Adipose tissue (tissue), 3 donors: ENCODE results near the gene CYGB. TPM values are rescaled to one million over a fixed set of nuclear protein-coding genes. Genes with fewer than 3 reads are reported as not detected.

ENCODE experiments used
- H3K27ac ChIP-seq: one replicate; pipeline ENCODE4 v1.5.1; 2013; ENCODE audit warnings: low read depth, low read length
- WGBS, 3 donors: extraction: QIAGEN DNeasy Blood & Tissue Kit; methylation state at CpG; one replicate each; pipeline ENCODE4 v1.1.7; 2013; 5-methylcytosine and 5-hydroxymethylcytosine counted together
- polyA plus RNA-seq, 3 donors: library from polyadenylated mRNA; stranded (reverse); fragments of 200-250 nt; gene quantifications; one replicate each; pipeline ENCODE4 v1.2.3, GENCODE V29; 2013
- donor health status: healthy with polysubstance abuse.
- donor health status: Bipolar disorder and iron deficiency.
- donor health status: healthy.

CYGB gene
- polyA plus RNA-seq, 3 donors, result 8.4 to 77.6 (median 54.4) TPM

GRCh38 chr17:76556765-76557367 is 19.4 kb upstream of the CYGB start:
- WGBS, 3 donors, result 23 to 30% (median 28%) methylated on average over 30 of the region's 30 CpGs
- H3K27ac ChIP-seq, result peak overlapping the region; percentile 89

GRCh38 chr17:76554131-76554530 is 16.6 kb upstream of the CYGB start:
- H3K27ac ChIP-seq, result no peak overlapping the region
- WGBS, 3 donors, result 65 to 74% (median 72%) methylated on average over 6 of the region's 6 CpGs

GRCh38 chr17:76553178-76553908 is 15.8 kb upstream of the CYGB start:
- H3K27ac ChIP-seq, result no peak overlapping the region
- WGBS, 3 donors, result 66 to 94% (median 70%) methylated on average over 8 of the region's 8 CpGs

- WGBS, 3 donors, result 70 to 88% (median 80%) methylated on average over 4 of the region's 4 CpGs
- no peak overlapping the region for H3K27ac ChIP-seq
These were observed 14.2 kb upstream of the CYGB start for GRCh38 chr17:76551685-76552084.

GRCh38 chr17:76550712-76551615 is 13.5 kb upstream of the CYGB start:
- WGBS, 3 donors, result 35 to 48% (median 43%) methylated on average over 15 of the region's 15 CpGs
- no peak overlapping the region for H3K27ac ChIP-seq

GRCh38 chr17:76549539-76549938 is 12.0 kb upstream of the CYGB start:
- no peak overlapping the region for H3K27ac ChIP-seq
- 79 to 90% (median 84%) methylated on average over 7 of the region's 7 CpGs for WGBS, 3 donors

- 63 to 92% (median 83%) methylated on average over 9 of the region's 9 CpGs for WGBS, 3 donors
- no peak overlapping the region for H3K27ac ChIP-seq
These were observed 11.7 kb upstream of the CYGB start for GRCh38 chr17:76549215-76549518.

- 48 to 67% (median 61%) methylated on average over 9 of the region's 9 CpGs for WGBS, 3 donors
- H3K27ac ChIP-seq, result no peak overlapping the region
These were observed 11.1 kb upstream of the CYGB start for GRCh38 chr17:76548378-76549214.

- 84 to 91% (median 86%) methylated on average over 2 of the region's 2 CpGs for WGBS, 3 donors
These were observed 10.2 kb upstream of the CYGB start for GRCh38 chr17:76547642-76548202.

GRCh38 chr17:76547183-76547641 is 9.7 kb upstream of the CYGB start:
- WGBS, 3 donors, result 20 to 35% (median 33%) methylated on average over 3 of the region's 3 CpGs

More at GRCh38 chr17:76547642-76548202, 10.2 kb upstream of the CYGB start:
- no peak overlapping the region for H3K27ac ChIP-seq

GRCh38 chr17:76546556-76547182 is 9.2 kb upstream of the CYGB start:
- H3K27ac ChIP-seq, result no peak overlapping the region
- 25 to 69% (median 69%) methylated on average over 11 of the region's 11 CpGs for WGBS, 3 donors

More at GRCh38 chr17:76547183-76547641, 9.7 kb upstream of the CYGB start:
- H3K27ac ChIP-seq, result no peak overlapping the region

GRCh38 chr17:76545918-76546555 is 8.5 kb upstream of the CYGB start:
- WGBS, 3 donors, result 41 to 81% (median 75%) methylated on average over 13 of the region's 13 CpGs
- H3K27ac ChIP-seq, result no peak overlapping the region

- WGBS, 3 donors, result 28 to 59% (median 58%) methylated on average over 21 to 24 of the region's 24 CpGs
- no peak overlapping the region for H3K27ac ChIP-seq
These were observed 7.2 kb upstream of the CYGB start for GRCh38 chr17:76544546-76545365.

- H3K27ac ChIP-seq, result no peak overlapping the region
- 40 to 50% (median 50%) methylated on average over 22 of the region's 22 CpGs for WGBS, 3 donors
These were observed 6.5 kb upstream of the CYGB start for GRCh38 chr17:76543826-76544545.

- 82 to 90% (median 82%) methylated on average over 6 of the region's 6 CpGs for WGBS, 3 donors
- H3K27ac ChIP-seq, result no peak overlapping the region
These were observed 5.9 kb upstream of the CYGB start for GRCh38 chr17:76543482-76543825.

GRCh38 chr17:76542984-76543383 is 5.5 kb upstream of the CYGB start:
- H3K27ac ChIP-seq, result no peak overlapping the region
- 84 to 92% (median 92%) methylated on average over 8 of the region's 8 CpGs for WGBS, 3 donors
